Measurements from ENCODE around the gene LRRC43.

- TF ChIP-seq CTCF (IDR thresholded peaks at IDR 0.05), result no peak
- TF ChIP-seq POLR2A (IDR thresholded peaks at IDR 0.05), result no peak
Measured at GRCh38 chr12:122187466-122187865, 4.5 kb downstream of the LRRC43 start.
